DND-41 (cell line): ENCODE data around the gene CNOT1.

ENCODE experiments used
- ATAC-seq: fragments of 200-7000 bp; cut with Tn5 transposase; 3 replicates; pipeline ENCODE4 v1.9.1; 2021; ENCODE audit warnings: low read depth; ENCODE audit not compliant: insufficient read depth
- DNase-seq: peaks from one replicate; pipeline ENCODE4 v3.0.0-alpha.2; 2020
- H2AFZ ChIP-seq: 2 replicates; pipeline ENCODE4 v1.6.0; 2012; ENCODE audit warnings: low read depth, low read length
- H3K27ac ChIP-seq: 2 replicates; pipeline ENCODE4 v1.5.1; 2012; ENCODE audit warnings: low read length, inconsistent platforms
- H3K27me3 ChIP-seq: fragments of 200-600 bp; sonication (generic); 2 replicates; pipeline ENCODE4 v1.6.0; 2012; ENCODE audit warnings: low read length, mild to moderate bottlenecking, inconsistent platforms; ENCODE audit not compliant: insufficient read depth, poor library complexity
- H3K36me3 ChIP-seq: 2 replicates; pipeline ENCODE4 v1.5.1; 2012; ENCODE audit warnings: low read length, inconsistent platforms; ENCODE audit not compliant: insufficient read depth
- H3K4me1 ChIP-seq: 2 replicates; pipeline ENCODE4 v1.5.1; 2012; ENCODE audit warnings: mild to moderate bottlenecking, low read length; ENCODE audit not compliant: insufficient read depth
- H3K4me2 ChIP-seq: 2 replicates; pipeline ENCODE4 v1.6.0; 2012; ENCODE audit warnings: mild to moderate bottlenecking, moderate library complexity, low read length, inconsistent platforms; ENCODE audit not compliant: insufficient read depth
- H3K4me3 ChIP-seq, 2 experiments: fragments of 200-600 bp in 1 of 2; shearing (Covaris generic) in 1 of 2; 2 replicates each; pipeline ENCODE4 v1.5.1; 2012 to 2016; ENCODE audit warnings: inconsistent platforms in 2 of 2, low read length in 2 of 2, mild to moderate bottlenecking in 2 of 2, low read depth in 1 of 2, moderate library complexity in 1 of 2
- H3K79me2 ChIP-seq: 2 replicates; pipeline ENCODE4 v1.6.0; 2012; ENCODE audit warnings: low read length, inconsistent platforms; ENCODE audit not compliant: insufficient read depth
- H3K9ac ChIP-seq: 2 replicates; pipeline ENCODE4 v1.6.0; 2012; ENCODE audit warnings: low read depth, mild to moderate bottlenecking, inconsistent platforms, low read length, moderate library complexity
- H3K9me3 ChIP-seq: 2 replicates; pipeline ENCODE4 v1.5.1; 2012; ENCODE audit warnings: low read length, moderate library complexity, mild to moderate bottlenecking, inconsistent platforms; ENCODE audit not compliant: insufficient read depth, severe bottlenecking
- H4K20me1 ChIP-seq: 2 replicates; pipeline ENCODE4 v1.6.0; 2012; ENCODE audit warnings: low read length; ENCODE audit not compliant: insufficient read depth
- EZH2 ChIP-seq: IDR thresholded peaks from 3 replicates; pipeline ENCODE4 v1.6.1; 2012; ENCODE audit warnings: borderline replicate concordance, low read depth, mild to moderate bottlenecking, moderate library complexity, low read length, inconsistent platforms; ENCODE audit not compliant: severe bottlenecking
- TF ChIP-seq, protein P1 (sequence below): IDR thresholded peaks from 2 replicates; pipeline ENCODE4 v1.5.1; 2012; ENCODE audit warnings: borderline replicate concordance, low read length, moderate library complexity, mild to moderate bottlenecking; ENCODE audit not compliant: poor library complexity, severe bottlenecking; ENCODE audit errors: extremely low read depth

Gene CNOT1

DNA sequence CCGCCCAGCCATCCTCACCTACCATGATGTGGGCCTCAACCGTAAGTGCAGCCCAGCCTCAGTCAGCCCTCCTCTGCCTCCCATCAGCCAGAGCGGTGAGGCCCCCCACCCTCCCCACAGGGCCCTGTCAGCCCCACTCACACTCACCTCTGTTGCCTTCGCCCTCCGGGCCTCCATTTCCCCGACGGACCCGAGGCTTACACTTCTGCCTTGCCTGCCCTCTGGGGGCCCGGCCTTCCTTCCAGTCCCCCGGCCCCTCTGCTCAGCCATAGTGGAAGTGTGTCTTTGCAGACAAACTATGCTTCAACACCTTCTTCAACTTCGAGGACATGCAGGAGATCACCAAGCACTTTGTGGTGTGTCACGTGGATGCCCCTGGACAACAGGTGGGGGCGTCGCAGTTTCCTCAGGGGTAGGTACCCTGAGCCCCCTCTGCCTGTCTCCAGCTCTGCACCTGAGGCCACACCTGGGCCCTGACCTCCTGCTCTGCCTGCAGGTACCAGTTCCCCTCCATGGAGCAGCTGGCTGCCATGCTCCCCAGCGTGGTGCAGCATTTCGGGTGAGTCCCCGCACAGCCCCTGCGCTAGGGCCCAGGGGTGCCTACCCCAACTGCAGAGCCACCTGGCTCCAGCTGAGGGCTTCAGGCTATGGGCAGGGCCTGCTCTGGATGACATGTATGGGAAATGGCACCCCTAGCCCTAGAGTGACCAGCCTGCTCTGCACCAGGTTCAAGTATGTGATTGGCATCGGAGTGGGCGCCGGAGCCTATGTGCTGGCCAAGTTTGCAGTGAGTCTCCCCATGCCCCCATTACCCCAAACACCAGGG, 125.5 kb downstream of the CNOT1 start:
- Histone ChIP-seq H3K27ac (no peak overlapping the region), H3K79me2 (no peaks in the 10 kb centered on the region), H2AFZ (no peak overlapping the region), H3K36me3 (no peaks in the 10 kb centered on the region), H3K4me1 (no peaks in the 10 kb centered on the region), H4K20me1 (peaks cover 5% of the 10 kb centered on the region; the same call in 1 of the 2 replicates), H3K4me3 (no peak overlapping the region), H3K27me3 (no peaks in the 10 kb centered on the region), H3K9me3 (no peaks in the 10 kb centered on the region), H3K9ac (no peak overlapping the region), H3K4me2 (no peak overlapping the region)
- TF ChIP-seq, protein P1, sequence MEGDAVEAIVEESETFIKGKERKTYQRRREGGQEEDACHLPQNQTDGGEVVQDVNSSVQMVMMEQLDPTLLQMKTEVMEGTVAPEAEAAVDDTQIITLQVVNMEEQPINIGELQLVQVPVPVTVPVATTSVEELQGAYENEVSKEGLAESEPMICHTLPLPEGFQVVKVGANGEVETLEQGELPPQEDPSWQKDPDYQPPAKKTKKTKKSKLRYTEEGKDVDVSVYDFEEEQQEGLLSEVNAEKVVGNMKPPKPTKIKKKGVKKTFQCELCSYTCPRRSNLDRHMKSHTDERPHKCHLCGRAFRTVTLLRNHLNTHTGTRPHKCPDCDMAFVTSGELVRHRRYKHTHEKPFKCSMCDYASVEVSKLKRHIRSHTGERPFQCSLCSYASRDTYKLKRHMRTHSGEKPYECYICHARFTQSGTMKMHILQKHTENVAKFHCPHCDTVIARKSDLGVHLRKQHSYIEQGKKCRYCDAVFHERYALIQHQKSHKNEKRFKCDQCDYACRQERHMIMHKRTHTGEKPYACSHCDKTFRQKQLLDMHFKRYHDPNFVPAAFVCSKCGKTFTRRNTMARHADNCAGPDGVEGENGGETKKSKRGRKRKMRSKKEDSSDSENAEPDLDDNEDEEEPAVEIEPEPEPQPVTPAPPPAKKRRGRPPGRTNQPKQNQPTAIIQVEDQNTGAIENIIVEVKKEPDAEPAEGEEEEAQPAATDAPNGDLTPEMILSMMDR: no peak
- no peak for TF ChIP-seq EZH2
- DNase-seq (no peak), ATAC-seq (no peak)

DNA sequence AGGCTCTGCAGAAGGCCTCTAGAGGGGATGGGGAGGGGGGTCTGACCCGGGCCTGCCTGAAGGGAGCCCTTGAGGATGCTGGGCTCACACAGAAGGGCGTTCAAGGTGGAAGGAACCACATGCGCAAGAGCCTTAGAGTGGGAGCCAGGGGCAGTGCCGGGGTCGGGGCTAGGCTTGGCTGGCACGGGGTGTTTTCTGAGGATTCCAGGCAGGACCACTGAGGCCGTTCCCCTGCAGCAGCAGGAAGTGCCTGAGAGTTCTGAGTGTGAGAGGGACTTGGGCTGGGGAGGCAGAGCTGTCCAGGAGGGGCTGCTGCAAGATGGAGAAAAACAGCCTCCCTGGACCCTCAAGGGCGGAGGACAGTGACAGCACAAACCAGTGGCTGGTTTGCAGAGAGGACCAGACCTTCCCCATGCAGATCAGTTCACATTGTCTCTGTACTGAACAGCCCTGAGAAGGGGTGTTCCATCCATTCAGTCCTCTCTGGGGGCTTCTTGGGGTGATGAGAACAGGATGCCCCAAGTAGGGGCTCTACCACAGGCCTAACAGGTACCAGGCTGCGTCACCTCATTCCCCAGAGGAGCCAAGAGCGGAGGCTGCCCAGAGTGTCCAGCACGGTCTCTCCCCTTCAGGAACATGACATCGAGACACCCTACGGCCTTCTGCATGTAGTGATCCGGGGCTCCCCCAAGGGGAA, 126.3 kb downstream of the CNOT1 start:
- H3K27ac ChIP-seq: no peak overlapping the region
- no peak overlapping the region for H2AFZ ChIP-seq
- no peaks in the 10 kb centered on the region for H3K27me3 ChIP-seq
- H3K36me3 ChIP-seq: no peaks in the 10 kb centered on the region
- no peaks in the 10 kb centered on the region for H3K9me3 ChIP-seq
- H3K79me2 ChIP-seq: no peaks in the 10 kb centered on the region
- no peak overlapping the region for H3K4me3 ChIP-seq
- H4K20me1 ChIP-seq: 0 out of 2 replicates have a peak, but pooled peaks cover 3% of the 10 kb centered on the region
- no peaks in the 10 kb centered on the region for H3K4me1 ChIP-seq
- DNase-seq (no peak), ATAC-seq (no peak)
- TF ChIP-seq, protein P1: no peak
- no peak for TF ChIP-seq EZH2
- H3K4me2 ChIP-seq: no peak overlapping the region
- no peak overlapping the region for H3K9ac ChIP-seq

DNA sequence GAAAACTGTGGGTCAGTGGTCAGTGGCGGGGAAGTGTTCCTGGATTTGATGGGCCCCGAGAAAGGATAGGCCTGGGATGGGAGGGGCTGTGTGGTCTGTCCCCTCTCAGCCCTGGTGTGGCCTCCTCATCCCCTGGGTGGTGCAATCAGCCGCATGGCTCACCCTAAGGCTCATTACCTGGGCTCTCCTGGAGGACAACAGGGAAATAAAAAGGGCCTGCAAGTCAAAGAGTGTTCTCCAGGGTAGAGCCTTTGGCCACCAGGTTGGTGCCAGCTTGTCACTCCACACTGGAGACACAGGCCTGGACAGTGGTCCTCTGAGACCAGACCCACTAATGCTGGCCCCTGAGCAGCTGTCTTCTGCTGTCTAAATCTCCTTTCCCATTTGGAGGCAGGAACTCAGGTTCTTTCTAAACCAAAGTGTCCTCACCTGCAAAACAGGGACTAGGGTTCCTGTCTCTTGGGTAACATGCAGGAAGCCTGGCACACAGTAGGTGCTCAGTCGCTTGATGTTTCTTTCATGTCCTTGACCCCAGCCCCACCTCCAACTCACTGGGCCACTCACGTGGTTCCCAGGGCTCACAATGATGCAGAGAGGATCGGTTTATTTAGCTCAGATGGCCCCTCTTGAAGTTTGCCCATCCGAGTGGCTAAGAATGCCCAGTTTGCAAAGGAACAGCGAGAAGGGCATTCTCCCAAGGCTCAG, 127.3 kb downstream of the CNOT1 start:
- no peak overlapping the region for H3K9ac ChIP-seq
- no peak overlapping the region for H3K27ac ChIP-seq
- ATAC-seq: no peak
- H3K4me1 ChIP-seq: no peaks in the 10 kb centered on the region
- DNase-seq: no peak
- no peak overlapping the region for H2AFZ ChIP-seq
- 0 out of 2 replicates have a peak, but pooled peaks cover 3% of the 10 kb centered on the region for H4K20me1 ChIP-seq
- no peak overlapping the region for H3K4me2 ChIP-seq
- TF ChIP-seq, protein P1: no peak
- TF ChIP-seq EZH2: no peak
- no peaks in the 10 kb centered on the region for H3K79me2 ChIP-seq
- H3K36me3 ChIP-seq: no peaks in the 10 kb centered on the region
- no peaks in the 10 kb centered on the region for H3K27me3 ChIP-seq
- no peaks in the 10 kb centered on the region for H3K9me3 ChIP-seq
- H3K4me3 ChIP-seq: no peak overlapping the region
